SW480 (cell line): Measurements from ENCODE around the gene GRIK2.

ENCODE experiments used
- DNase-seq: peaks from one replicate; pipeline ENCODE4 v3.0.0-alpha.2; 2016; ENCODE audit warnings: low spot score

The GRIK2 gene

GRCh38 chr6:101458336-101458735 is 64.8 kb downstream of the GRIK2 start:
- no peak for DNase-seq

- DNase-seq = no peak
Measured at GRCh38 chr6:101458826-101459225, 65.3 kb downstream of the GRIK2 start.

GRCh38 chr6:101462576-101462975 is 69.1 kb downstream of the GRIK2 start:
- DNase-seq = no peak

- no peak for DNase-seq
Measured at GRCh38 chr6:101465863-101466262, 72.4 kb downstream of the GRIK2 start.

GRCh38 chr6:101477436-101477835 is 83.9 kb downstream of the GRIK2 start:
- DNase-seq = no peak

- DNase-seq = no peak
Measured at GRCh38 chr6:101478891-101479290, 85.4 kb downstream of the GRIK2 start.

- no peak for DNase-seq
Measured at GRCh38 chr6:101482606-101483005, 89.1 kb downstream of the GRIK2 start.

- DNase-seq = no peak
Measured at GRCh38 chr6:101484781-101485180, 91.3 kb downstream of the GRIK2 start.

- no peak for DNase-seq
Measured at GRCh38 chr6:101486124-101486523, 92.6 kb downstream of the GRIK2 start.

- DNase-seq = no peak
Measured at GRCh38 chr6:101486726-101487125, 93.2 kb downstream of the GRIK2 start.

- no peak for DNase-seq
Measured at GRCh38 chr6:101489456-101489855, 95.9 kb downstream of the GRIK2 start.

- no peak for DNase-seq
Measured at GRCh38 chr6:101490857-101491256, 97.3 kb downstream of the GRIK2 start.

GRCh38 chr6:101502818-101503217 is 109.3 kb downstream of the GRIK2 start:
- DNase-seq = no peak

GRCh38 chr6:101509536-101509935 is 116.0 kb downstream of the GRIK2 start:
- no peak for DNase-seq

GRCh38 chr6:101513181-101513580 is 119.7 kb downstream of the GRIK2 start:
- DNase-seq = no peak

GRCh38 chr6:101516578-101516977 is 123.1 kb downstream of the GRIK2 start:
- DNase-seq = no peak

- DNase-seq = no peak
Measured at GRCh38 chr6:101517632-101518031, 124.1 kb downstream of the GRIK2 start.

- DNase-seq = no peak
Measured at GRCh38 chr6:101522254-101522653, 128.7 kb downstream of the GRIK2 start.

GRCh38 chr6:101527467-101527866 is 134.0 kb downstream of the GRIK2 start:
- no peak for DNase-seq

GRCh38 chr6:101528801-101529200 is 135.3 kb downstream of the GRIK2 start:
- DNase-seq = no peak

GRCh38 chr6:101531538-101531937 is 138.0 kb downstream of the GRIK2 start:
- DNase-seq = no peak

- DNase-seq = no peak
Measured at GRCh38 chr6:101534386-101534785, 140.9 kb downstream of the GRIK2 start.

GRCh38 chr6:101534821-101535220 is 141.3 kb downstream of the GRIK2 start:
- DNase-seq = no peak

- DNase-seq = no peak
Measured at GRCh38 chr6:101537753-101538316, 144.3 kb downstream of the GRIK2 start.
